Measurements from ENCODE around the gene CTU2. TPM values are rescaled to one million over a fixed set of nuclear protein-coding genes. Genes with fewer than 3 reads are reported as not detected.

CTU2 gene
- total and polyA plus RNA-seq, 2 experiments from 2014 or later, result 5.9 to 19.5 TPM

DNA sequence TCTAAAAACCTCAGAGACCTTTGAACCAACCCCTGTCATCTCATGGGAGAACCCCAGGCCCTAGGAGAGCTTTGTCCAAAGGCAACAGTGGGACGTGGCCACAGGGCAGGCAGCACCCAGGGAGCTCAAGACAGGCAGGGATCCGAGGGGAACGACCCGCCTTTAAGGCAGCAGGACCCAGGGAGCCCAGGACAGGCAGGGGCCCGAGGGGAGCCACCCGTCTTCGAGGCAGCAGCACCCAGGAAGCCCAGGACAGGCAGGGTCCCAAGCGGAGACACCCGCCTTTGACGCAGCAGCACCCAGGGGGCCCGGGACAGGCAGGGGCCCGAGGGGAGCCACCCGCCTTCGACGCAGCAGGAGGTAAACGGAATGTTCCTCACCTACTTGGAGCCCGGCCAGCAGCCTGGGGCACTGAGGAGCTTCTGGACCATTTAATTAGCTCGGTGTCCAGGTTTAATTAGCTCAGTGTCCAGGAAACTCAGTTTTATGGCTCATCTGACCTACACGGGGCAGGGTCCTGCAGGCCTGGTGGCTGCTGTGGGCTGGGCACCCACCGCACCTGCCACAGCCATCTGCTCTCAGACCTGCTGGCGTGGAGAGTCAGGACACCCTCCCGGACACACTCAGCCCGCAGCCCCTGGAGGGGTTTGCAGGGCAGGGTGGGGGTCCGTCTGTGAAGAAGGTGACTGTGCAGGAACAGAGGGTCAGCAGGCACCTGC lies 54.3 kb downstream of the CTU2 start:
- Histone ChIP-seq H3K79me2 (peaks cover 25% of the 10 kb centered on the region), H4K20me1 (ENCODE audit: insufficient read depth, poor library complexity, severe bottlenecking) (peaks cover 1% of the 10 kb centered on the region), H3K9me3 (ENCODE audit: low read depth) (no peaks in the 10 kb centered on the region), H3K27ac (peak overlapping the region; percentile 23), H3K4me3 (no peak overlapping the region), H3K36me3 (replicated peaks; ENCODE audit: insufficient read depth, low read depth) (no peaks in the 10 kb centered on the region), H3K27me3 (no peaks in the 10 kb centered on the region), H3K4me1 (ENCODE audit: insufficient read depth) (peaks cover 39% of the 10 kb centered on the region), H3K4me2 (no peak overlapping the region), H3K9me2 (replicated peaks; ENCODE audit: insufficient read depth) (no peaks in the 10 kb centered on the region), H2AFZ (no peak overlapping the region)
- TF ChIP-seq EZH2phosphoT487 (IDR thresholded peaks at IDR 0.05; ENCODE audit: low read depth, severe bottlenecking, unreplicated experiment) (no peak), EZH2 (IDR thresholded peaks at IDR 0.05; ENCODE audit: borderline replicate concordance) (no peak)
- TF ChIP-seq, protein P1, sequence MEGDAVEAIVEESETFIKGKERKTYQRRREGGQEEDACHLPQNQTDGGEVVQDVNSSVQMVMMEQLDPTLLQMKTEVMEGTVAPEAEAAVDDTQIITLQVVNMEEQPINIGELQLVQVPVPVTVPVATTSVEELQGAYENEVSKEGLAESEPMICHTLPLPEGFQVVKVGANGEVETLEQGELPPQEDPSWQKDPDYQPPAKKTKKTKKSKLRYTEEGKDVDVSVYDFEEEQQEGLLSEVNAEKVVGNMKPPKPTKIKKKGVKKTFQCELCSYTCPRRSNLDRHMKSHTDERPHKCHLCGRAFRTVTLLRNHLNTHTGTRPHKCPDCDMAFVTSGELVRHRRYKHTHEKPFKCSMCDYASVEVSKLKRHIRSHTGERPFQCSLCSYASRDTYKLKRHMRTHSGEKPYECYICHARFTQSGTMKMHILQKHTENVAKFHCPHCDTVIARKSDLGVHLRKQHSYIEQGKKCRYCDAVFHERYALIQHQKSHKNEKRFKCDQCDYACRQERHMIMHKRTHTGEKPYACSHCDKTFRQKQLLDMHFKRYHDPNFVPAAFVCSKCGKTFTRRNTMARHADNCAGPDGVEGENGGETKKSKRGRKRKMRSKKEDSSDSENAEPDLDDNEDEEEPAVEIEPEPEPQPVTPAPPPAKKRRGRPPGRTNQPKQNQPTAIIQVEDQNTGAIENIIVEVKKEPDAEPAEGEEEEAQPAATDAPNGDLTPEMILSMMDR (IDR thresholded peaks at IDR 0.05; ENCODE audit: poor library complexity), result no peak
- WGBS (ENCODE audit: low lambda C conversion rate, missing lambda C conversion rate), result 83% methylated on average over 21 of the region's 24 CpGs
- no peak for DNase-seq (ENCODE audit: low spot score)

DNA sequence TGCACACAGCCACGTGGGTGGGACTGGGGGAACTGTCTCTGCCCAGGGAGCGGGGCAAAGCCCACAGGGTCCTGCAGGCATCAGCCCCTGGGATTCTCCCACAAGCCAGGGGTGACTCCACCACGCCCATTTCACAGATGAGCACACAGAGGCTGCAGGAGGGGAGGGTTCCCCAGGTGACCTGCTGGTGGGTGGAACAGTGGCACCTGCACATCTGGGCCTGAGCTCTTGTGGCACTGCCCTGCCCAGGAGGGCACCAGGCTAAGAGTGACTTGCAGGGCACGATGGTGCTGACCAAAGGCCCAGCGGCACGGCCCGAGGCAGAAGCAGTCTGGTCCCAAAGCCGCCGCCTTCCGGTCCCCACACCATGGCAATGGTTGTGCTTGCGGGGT lies 54.8 kb downstream of the CTU2 start:
- Histone ChIP-seq H3K27ac (no peak overlapping the region), H2AFZ (no peak overlapping the region), H3K9me3 (ENCODE audit: low read depth) (no peaks in the 10 kb centered on the region), H3K79me2 (peaks cover 29% of the 10 kb centered on the region), H3K4me3 (no peak overlapping the region), H3K27me3 (no peaks in the 10 kb centered on the region), H3K4me2 (no peak overlapping the region), H4K20me1 (ENCODE audit: insufficient read depth, poor library complexity, severe bottlenecking) (peaks cover 1% of the 10 kb centered on the region), H3K9me2 (replicated peaks; ENCODE audit: insufficient read depth) (no peaks in the 10 kb centered on the region), H3K36me3 (replicated peaks; ENCODE audit: insufficient read depth, low read depth) (no peaks in the 10 kb centered on the region), H3K4me1 (ENCODE audit: insufficient read depth) (peaks cover 37% of the 10 kb centered on the region)
- WGBS (ENCODE audit: low lambda C conversion rate, missing lambda C conversion rate), result 94% methylated on average over 5 of the region's 11 CpGs
- TF ChIP-seq, protein P1 (IDR thresholded peaks at IDR 0.05; ENCODE audit: poor library complexity), result no peak
- no peak for TF ChIP-seq EZH2 (IDR thresholded peaks at IDR 0.05; ENCODE audit: borderline replicate concordance)
- TF ChIP-seq EZH2phosphoT487 (IDR thresholded peaks at IDR 0.05; ENCODE audit: low read depth, severe bottlenecking, unreplicated experiment), result no peak
- no peak for DNase-seq (ENCODE audit: low spot score)

DNA sequence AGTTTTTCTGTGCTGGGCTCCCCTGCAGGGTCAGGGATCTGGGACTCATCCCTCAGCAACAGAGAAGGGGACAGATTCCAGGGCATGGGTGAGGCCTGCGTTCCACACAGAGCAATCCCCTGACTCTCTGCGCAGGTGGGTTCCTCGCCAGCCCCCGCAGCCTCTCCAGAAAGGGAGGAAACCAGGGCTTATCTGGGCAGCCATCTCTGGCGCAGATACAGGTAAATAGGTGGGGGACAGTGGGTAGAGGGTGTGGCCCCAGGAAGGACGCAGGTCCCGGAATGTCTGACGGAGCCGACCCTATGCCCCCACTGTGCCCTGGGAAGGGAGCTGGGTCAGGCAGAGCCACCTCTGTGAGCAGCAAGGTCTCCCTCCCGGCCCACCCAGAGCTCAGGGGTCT lies 55.5 kb downstream of the CTU2 start:
- no peak for DNase-seq (ENCODE audit: low spot score)
- no peaks in the 10 kb centered on the region for H3K27me3 ChIP-seq
- no peak overlapping the region for H3K4me3 ChIP-seq
- no peak overlapping the region for H2AFZ ChIP-seq
- peaks cover 37% of the 10 kb centered on the region for H3K4me1 ChIP-seq (ENCODE audit: insufficient read depth)
- peaks cover 36% of the 10 kb centered on the region for H3K79me2 ChIP-seq
- TF ChIP-seq, protein P1 (IDR thresholded peaks at IDR 0.05; ENCODE audit: poor library complexity), result no peak
- TF ChIP-seq EZH2 (IDR thresholded peaks at IDR 0.05; ENCODE audit: borderline replicate concordance), result no peak
- peaks cover 8% of the 10 kb centered on the region for H4K20me1 ChIP-seq (ENCODE audit: insufficient read depth, poor library complexity, severe bottlenecking)
- H3K9me3 ChIP-seq (ENCODE audit: low read depth), result no peaks in the 10 kb centered on the region
- 80% methylated on average over 10 of the region's 10 CpGs for WGBS (ENCODE audit: low lambda C conversion rate, missing lambda C conversion rate)
- H3K9me2 ChIP-seq (replicated peaks; ENCODE audit: insufficient read depth), result no peaks in the 10 kb centered on the region
- no peak overlapping the region for H3K27ac ChIP-seq
- no peak overlapping the region for H3K4me2 ChIP-seq
- H3K36me3 ChIP-seq (replicated peaks; ENCODE audit: insufficient read depth, low read depth), result no peaks in the 10 kb centered on the region

Data from hepatocyte (in vitro differentiated cells).